Gastrocnemius medialis (tissue), 4 donors: ENCODE data around the gene SCRN3.

ENCODE experiments used
- CTCF ChIP-seq, 5 experiments: fragments of 450-650 bp in 3 of 5; fragments of 200-600 bp in 2 of 5; sonication (generic) in 2 of 5; IDR thresholded peaks in 4 of 5; conservative IDR thresholded peaks in 1 of 5; 1 replicate in 4 of 5; 2 replicates in 1 of 5; pipeline ENCODE4 v1.5.1; 2016 to 2019; ENCODE audit warnings: antibody characterized with exemption in 5 of 5, mild to moderate bottlenecking in 3 of 5, moderate library complexity in 3 of 5
- POLR2A ChIP-seq, 2 donors: fragments of 450-650 bp; IDR thresholded peaks; one replicate each; pipeline ENCODE4 v1.6.1; 2017; ENCODE audit warnings: antibody characterized with exemption in 2 of 2, mild to moderate bottlenecking in 2 of 2, moderate library complexity in 2 of 2

GRCh38 chr2:174436351-174436750 is 40.8 kb downstream of the SCRN3 start:
- TF ChIP-seq CTCF (IDR thresholded peaks at IDR 0.05 in 4 of 5, conservative IDR thresholded peaks at IDR 0.05 in 1 of 5) (no peak), POLR2A (IDR thresholded peaks at IDR 0.05) (no peak)
